ENCODE data around the gene GAMT.

The GAMT gene

GRCh38 chr19:1376415-1376805 is 24.9 kb downstream of the GAMT start:
- no peaks in the 10 kb centered on the region for H3K9me3 ChIP-seq (ENCODE audit: control insufficient read depth in 2 of 2, low read length in 2 of 2)
- peaks cover 21 to 25% of the 10 kb centered on the region in 2 donors for H3K36me3 ChIP-seq (ENCODE audit: control insufficient read depth in 2 of 2, insufficient read depth in 2 of 2, low read length in 2 of 2)
- no peak overlapping the region for H3K4me3 ChIP-seq (ENCODE audit: low read length in 2 of 2)
- H3K27me3 ChIP-seq (ENCODE audit: control insufficient read depth in 2 of 2, insufficient read depth in 2 of 2, low read length in 2 of 2) = no peaks in the 10 kb centered on the region
- H3K9ac ChIP-seq (ENCODE audit: low read depth in 1 of 2, low read length in 2 of 2) = no peak overlapping the region
- no peak overlapping the region for H3K27ac ChIP-seq (ENCODE audit: low read depth in 2 of 2, low read length in 2 of 2)
- H3K4me1 ChIP-seq (ENCODE audit: control insufficient read depth in 2 of 2, insufficient read depth in 2 of 2, low read length in 2 of 2) = peaks cover 2 to 4% of the 10 kb centered on the region in 2 donors

GRCh38 chr19:1374250-1374577 is 27.1 kb downstream of the GAMT start:
- Histone ChIP-seq H3K27ac (ENCODE audit: low read depth in 2 of 2, low read length in 2 of 2) (no peak overlapping the region), H3K27me3 (ENCODE audit: control insufficient read depth in 2 of 2, insufficient read depth in 2 of 2, low read length in 2 of 2) (no peaks in the 10 kb centered on the region), H3K36me3 (ENCODE audit: control insufficient read depth in 2 of 2, insufficient read depth in 2 of 2, low read length in 2 of 2) (peaks cover 42% of the 10 kb centered on the region in 2 donors), H3K4me3 (ENCODE audit: low read length in 2 of 2) (no peak overlapping the region), H3K4me1 (ENCODE audit: control insufficient read depth in 2 of 2, insufficient read depth in 2 of 2, low read length in 2 of 2) (peaks cover 2 to 4% of the 10 kb centered on the region in 2 donors), H3K9ac (ENCODE audit: low read depth in 1 of 2, low read length in 2 of 2) (no peak overlapping the region), H3K9me3 (ENCODE audit: control insufficient read depth in 2 of 2, low read length in 2 of 2) (no peaks in the 10 kb centered on the region)

GRCh38 chr19:1373534-1374249 is 27.6 kb downstream of the GAMT start:
- H3K27ac ChIP-seq (ENCODE audit: low read depth in 2 of 2, low read length in 2 of 2) = peak overlapping the region in 1 of 2 donors; percentile 43
- H3K4me1 ChIP-seq (ENCODE audit: control insufficient read depth in 2 of 2, insufficient read depth in 2 of 2, low read length in 2 of 2) = peaks cover 2 to 4% of the 10 kb centered on the region in 2 donors
- H3K4me3 ChIP-seq (ENCODE audit: low read length in 2 of 2) = no peak overlapping the region
- H3K9me3 ChIP-seq (ENCODE audit: control insufficient read depth in 2 of 2, low read length in 2 of 2) = no peaks in the 10 kb centered on the region
- H3K27me3 ChIP-seq (ENCODE audit: control insufficient read depth in 2 of 2, insufficient read depth in 2 of 2, low read length in 2 of 2) = no peaks in the 10 kb centered on the region
- H3K36me3 ChIP-seq (ENCODE audit: control insufficient read depth in 2 of 2, insufficient read depth in 2 of 2, low read length in 2 of 2) = peaks cover 42 to 45% of the 10 kb centered on the region in 2 donors
- H3K9ac ChIP-seq (ENCODE audit: low read depth in 1 of 2, low read length in 2 of 2) = no peak overlapping the region

- Histone ChIP-seq H3K9me3 (ENCODE audit: control insufficient read depth in 2 of 2, low read length in 2 of 2) (no peaks in the 10 kb centered on the region), H3K4me3 (ENCODE audit: low read length in 2 of 2) (no peak overlapping the region), H3K36me3 (ENCODE audit: control insufficient read depth in 2 of 2, insufficient read depth in 2 of 2, low read length in 2 of 2) (peaks cover 42 to 45% of the 10 kb centered on the region in 2 donors), H3K27ac (ENCODE audit: low read depth in 2 of 2, low read length in 2 of 2) (peak overlapping the region in 1 of 2 donors; percentile 24), H3K4me1 (ENCODE audit: control insufficient read depth in 2 of 2, insufficient read depth in 2 of 2, low read length in 2 of 2) (peaks cover 2 to 4% of the 10 kb centered on the region in 2 donors), H3K9ac (ENCODE audit: low read depth in 1 of 2, low read length in 2 of 2) (no peak overlapping the region), H3K27me3 (ENCODE audit: control insufficient read depth in 2 of 2, insufficient read depth in 2 of 2, low read length in 2 of 2) (no peaks in the 10 kb centered on the region)
These were observed 28.3 kb downstream of the GAMT start for GRCh38 chr19:1373042-1373533.

GRCh38 chr19:1370579-1371361 is 30.6 kb downstream of the GAMT start:
- no peak overlapping the region for H3K9ac ChIP-seq (ENCODE audit: low read depth in 1 of 2, low read length in 2 of 2)
- H3K4me1 ChIP-seq (ENCODE audit: control insufficient read depth in 2 of 2, insufficient read depth in 2 of 2, low read length in 2 of 2) = peaks cover 2 to 4% of the 10 kb centered on the region in 2 donors
- H3K36me3 ChIP-seq (ENCODE audit: control insufficient read depth in 2 of 2, insufficient read depth in 2 of 2, low read length in 2 of 2) = peaks cover 42 to 43% of the 10 kb centered on the region in 2 donors
- H3K27ac ChIP-seq (ENCODE audit: low read depth in 2 of 2, low read length in 2 of 2) = no peak overlapping the region
- H3K27me3 ChIP-seq (ENCODE audit: control insufficient read depth in 2 of 2, insufficient read depth in 2 of 2, low read length in 2 of 2) = no peaks in the 10 kb centered on the region
- H3K9me3 ChIP-seq (ENCODE audit: control insufficient read depth in 2 of 2, low read length in 2 of 2) = no peaks in the 10 kb centered on the region
- no peak overlapping the region for H3K4me3 ChIP-seq (ENCODE audit: low read length in 2 of 2)

GRCh38 chr19:1369214-1369805 is 32.0 kb downstream of the GAMT start:
- Histone ChIP-seq H3K9me3 (ENCODE audit: control insufficient read depth in 2 of 2, low read length in 2 of 2) (no peaks in the 10 kb centered on the region), H3K27ac (ENCODE audit: low read depth in 2 of 2, low read length in 2 of 2) (no peak overlapping the region), H3K36me3 (ENCODE audit: control insufficient read depth in 2 of 2, insufficient read depth in 2 of 2, low read length in 2 of 2) (peaks cover 43 to 50% of the 10 kb centered on the region in 2 donors), H3K9ac (ENCODE audit: low read depth in 1 of 2, low read length in 2 of 2) (no peak overlapping the region), H3K4me3 (ENCODE audit: low read length in 2 of 2) (no peak overlapping the region), H3K4me1 (ENCODE audit: control insufficient read depth in 2 of 2, insufficient read depth in 2 of 2, low read length in 2 of 2) (peaks cover 2 to 4% of the 10 kb centered on the region in 2 donors), H3K27me3 (ENCODE audit: control insufficient read depth in 2 of 2, insufficient read depth in 2 of 2, low read length in 2 of 2) (no peaks in the 10 kb centered on the region)

- H3K9ac ChIP-seq (ENCODE audit: low read depth in 1 of 2, low read length in 2 of 2) = no peak overlapping the region
- no peaks in the 10 kb centered on the region for H3K27me3 ChIP-seq (ENCODE audit: control insufficient read depth in 2 of 2, insufficient read depth in 2 of 2, low read length in 2 of 2)
- H3K27ac ChIP-seq (ENCODE audit: low read depth in 2 of 2, low read length in 2 of 2) = peak overlapping the region in 1 of 2 donors; percentile 23
- no peaks in the 10 kb centered on the region for H3K4me1 ChIP-seq (ENCODE audit: control insufficient read depth in 2 of 2, insufficient read depth in 2 of 2, low read length in 2 of 2)
- H3K4me3 ChIP-seq (ENCODE audit: low read length in 2 of 2) = no peak overlapping the region
- no peaks in the 10 kb centered on the region for H3K9me3 ChIP-seq (ENCODE audit: control insufficient read depth in 2 of 2, low read length in 2 of 2)
- peaks cover 39 to 50% of the 10 kb centered on the region in 2 donors for H3K36me3 ChIP-seq (ENCODE audit: control insufficient read depth in 2 of 2, insufficient read depth in 2 of 2, low read length in 2 of 2)
These were observed 34.2 kb downstream of the GAMT start for GRCh38 chr19:1366899-1367870.

- H3K4me1 ChIP-seq (ENCODE audit: control insufficient read depth in 2 of 2, insufficient read depth in 2 of 2, low read length in 2 of 2) = peaks cover 0 to 4% of the 10 kb centered on the region in 2 donors
- H3K27ac ChIP-seq (ENCODE audit: low read depth in 2 of 2, low read length in 2 of 2) = no peak overlapping the region
- peaks cover 37 to 48% of the 10 kb centered on the region in 2 donors for H3K36me3 ChIP-seq (ENCODE audit: control insufficient read depth in 2 of 2, insufficient read depth in 2 of 2, low read length in 2 of 2)
- H3K27me3 ChIP-seq (ENCODE audit: control insufficient read depth in 2 of 2, insufficient read depth in 2 of 2, low read length in 2 of 2) = no peaks in the 10 kb centered on the region
- no peak overlapping the region for H3K9ac ChIP-seq (ENCODE audit: low read depth in 1 of 2, low read length in 2 of 2)
- no peak overlapping the region for H3K4me3 ChIP-seq (ENCODE audit: low read length in 2 of 2)
- H3K9me3 ChIP-seq (ENCODE audit: control insufficient read depth in 2 of 2, low read length in 2 of 2) = no peaks in the 10 kb centered on the region
These were observed 35.0 kb downstream of the GAMT start for GRCh38 chr19:1366296-1366695.

GRCh38 chr19:1365319-1366269 is 35.7 kb downstream of the GAMT start:
- Histone ChIP-seq H3K9me3 (ENCODE audit: control insufficient read depth in 2 of 2, low read length in 2 of 2) (no peaks in the 10 kb centered on the region), H3K4me3 (ENCODE audit: low read length in 2 of 2) (no peak overlapping the region), H3K27ac (ENCODE audit: low read depth in 2 of 2, low read length in 2 of 2) (no peak overlapping the region), H3K27me3 (ENCODE audit: control insufficient read depth in 2 of 2, insufficient read depth in 2 of 2, low read length in 2 of 2) (no peaks in the 10 kb centered on the region), H3K4me1 (ENCODE audit: control insufficient read depth in 2 of 2, insufficient read depth in 2 of 2, low read length in 2 of 2) (peaks cover 0 to 6% of the 10 kb centered on the region in 2 donors), H3K9ac (ENCODE audit: low read depth in 1 of 2, low read length in 2 of 2) (no peak overlapping the region), H3K36me3 (ENCODE audit: control insufficient read depth in 2 of 2, insufficient read depth in 2 of 2, low read length in 2 of 2) (peaks cover 34 to 41% of the 10 kb centered on the region in 2 donors)

All from mucosa of rectum (tissue), 2 donors.